NCI-H82 treated with DMSO at 0.1 percent for 48 hours (cell line): ENCODE measurements around the gene ARHGAP42.

Experiments used
- DNase-seq: peaks from one replicate; lab custom pipeline; 2025; ENCODE audit not compliant: unreplicated experiment; lab: John Stamatoyannopoulos, UW

ARHGAP42 gene

GRCh38 chr11:100908746-100909145 lies 221.7 kb downstream of the ARHGAP42 start:
- DNase-seq = no peak

DNA sequence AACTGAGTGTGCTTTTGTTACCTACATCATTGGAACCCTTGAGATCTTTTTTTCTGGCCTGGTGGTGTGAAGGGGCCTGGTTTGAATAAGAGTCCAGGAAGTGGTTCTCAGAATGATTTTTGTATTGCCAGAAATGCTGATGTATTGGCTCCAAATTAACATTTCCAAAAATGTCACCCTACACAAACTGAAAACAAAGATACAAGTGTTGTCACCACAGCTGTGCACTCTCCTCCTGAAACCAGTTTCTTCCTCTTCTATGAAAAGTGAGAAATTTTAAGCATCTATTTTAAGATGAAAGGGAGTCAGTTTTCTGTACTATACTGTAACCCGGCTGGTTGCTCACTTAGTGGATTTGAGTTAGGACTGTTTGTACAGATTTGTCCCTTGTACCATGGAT lies 223.7 kb downstream of the ARHGAP42 start:
- DNase-seq = no peak

DNA sequence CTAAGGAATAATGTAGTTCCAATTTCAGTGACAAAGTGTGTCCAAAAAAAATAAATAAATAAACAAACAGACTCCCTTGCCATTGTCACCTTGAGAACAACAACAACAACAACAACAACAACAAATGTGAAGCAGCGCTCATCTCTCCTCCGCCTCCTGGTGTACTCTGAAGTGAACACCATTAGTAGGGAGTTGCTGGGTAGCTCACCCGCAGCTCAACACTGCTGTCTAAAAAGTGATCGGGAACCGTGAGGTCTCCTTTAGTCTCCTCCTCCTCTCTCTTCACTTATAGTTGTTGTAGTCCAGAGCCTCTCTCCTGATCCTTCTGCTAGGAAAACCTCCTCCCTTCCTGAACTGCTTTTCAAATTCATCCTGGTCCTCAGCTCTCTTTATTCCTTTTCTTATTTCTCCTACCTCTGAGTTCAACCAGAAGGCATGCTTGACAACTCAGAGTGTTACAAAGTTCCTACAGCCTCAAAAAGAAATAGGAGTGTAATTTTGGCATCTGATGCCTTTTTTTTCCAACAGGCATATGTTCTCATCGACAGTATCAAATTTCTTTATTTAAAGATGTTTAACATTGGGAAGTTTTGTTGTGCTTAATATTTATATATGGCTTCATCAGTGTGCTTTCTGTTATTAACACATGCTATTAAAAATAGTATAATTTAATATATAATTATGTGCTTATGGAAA lies 227.5 kb downstream of the ARHGAP42 start:
- no peak for DNase-seq

DNA sequence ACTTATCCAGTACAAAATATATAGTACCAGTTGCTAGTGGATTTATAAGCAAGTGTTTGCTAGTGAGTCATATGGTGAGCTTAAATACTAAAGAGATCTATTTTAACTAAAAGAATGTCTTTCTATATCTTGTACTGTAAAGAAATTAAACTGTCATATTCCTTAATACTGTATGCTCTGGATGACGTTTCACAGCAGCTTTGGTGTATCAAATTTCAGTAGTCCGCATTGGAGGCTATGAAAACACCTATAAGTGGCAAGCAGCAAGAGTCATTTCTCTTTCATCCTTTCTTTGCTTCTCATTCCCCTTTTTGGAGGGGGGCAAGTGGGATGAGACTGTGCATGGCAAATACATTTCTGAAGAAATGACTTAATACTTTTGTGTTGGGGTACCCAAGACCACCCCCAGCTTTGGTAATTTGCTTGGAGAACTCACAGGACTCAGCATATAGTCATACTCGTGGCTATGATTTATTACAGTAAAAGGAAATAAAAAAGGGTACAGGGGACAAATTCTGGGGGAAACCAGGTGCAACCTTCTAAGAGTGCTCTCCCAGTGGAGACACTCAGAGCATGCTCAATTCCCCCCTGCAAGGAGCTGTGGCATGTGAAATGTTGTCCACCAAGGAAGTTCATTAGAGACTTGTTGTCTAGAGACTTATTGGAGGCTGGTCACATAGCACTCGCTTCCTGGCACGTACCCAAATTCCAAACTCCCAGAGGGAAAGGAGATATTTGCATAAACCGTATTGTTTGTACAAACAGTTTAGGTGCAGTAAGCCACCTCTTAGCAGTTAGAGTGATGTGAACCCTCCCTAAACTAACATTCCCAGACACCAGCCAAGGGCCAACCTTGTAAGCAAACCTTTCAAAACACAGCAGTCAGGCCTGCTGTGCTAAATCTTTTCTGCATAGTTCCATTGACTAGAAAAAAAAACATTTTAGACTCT lies 231.7 kb downstream of the ARHGAP42 start:
- peak; percentile 29 for DNase-seq

DNA sequence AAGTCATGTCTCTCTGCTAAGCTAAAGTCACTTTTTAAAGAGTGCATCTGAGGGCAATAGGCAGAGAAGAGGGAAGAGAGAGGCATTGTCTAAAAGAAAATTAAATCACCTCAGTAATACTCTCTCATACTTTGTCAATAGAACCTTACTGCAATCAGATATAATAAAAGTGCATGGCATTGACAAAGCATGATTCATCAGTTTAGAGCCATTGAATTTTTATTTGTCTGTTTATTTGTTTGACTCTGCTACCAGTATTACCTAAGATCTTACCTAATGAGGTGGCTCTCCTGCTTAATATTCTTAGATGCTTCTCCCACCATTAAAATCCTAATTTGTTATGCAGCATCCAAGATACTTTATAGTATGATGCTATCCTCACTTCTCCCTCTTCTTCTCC lies 233.5 kb downstream of the ARHGAP42 start:
- DNase-seq = no peak

GRCh38 chr11:100922121-100922520 lies 235.0 kb downstream of the ARHGAP42 start:
- DNase-seq = no peak

DNA sequence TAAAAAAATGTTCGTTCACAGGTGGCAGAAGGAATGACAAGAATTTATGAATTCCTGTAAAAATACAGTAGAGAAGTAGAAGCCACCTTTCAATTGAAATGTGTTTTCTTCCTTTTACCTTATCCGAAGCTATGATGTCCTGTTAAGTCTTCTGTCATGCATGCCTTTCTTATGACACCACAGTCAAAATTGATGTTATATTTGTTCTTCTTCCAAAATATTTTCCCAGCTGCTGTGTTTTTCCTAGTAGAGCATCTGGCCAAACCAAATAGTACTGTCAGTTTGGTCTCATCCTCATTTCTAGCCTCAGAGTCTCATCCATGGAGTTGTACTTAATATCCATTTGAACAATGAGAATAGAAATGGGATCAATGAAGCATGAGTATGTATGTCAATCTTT lies 236.5 kb downstream of the ARHGAP42 start:
- DNase-seq = no peak

- no peak for DNase-seq
Measured at GRCh38 chr11:100925935-100926334, 238.8 kb downstream of the ARHGAP42 start.

GRCh38 chr11:100927579-100927978 lies 240.5 kb downstream of the ARHGAP42 start:
- no peak for DNase-seq

GRCh38 chr11:100928426-100928825 lies 241.3 kb downstream of the ARHGAP42 start:
- DNase-seq = no peak

DNA sequence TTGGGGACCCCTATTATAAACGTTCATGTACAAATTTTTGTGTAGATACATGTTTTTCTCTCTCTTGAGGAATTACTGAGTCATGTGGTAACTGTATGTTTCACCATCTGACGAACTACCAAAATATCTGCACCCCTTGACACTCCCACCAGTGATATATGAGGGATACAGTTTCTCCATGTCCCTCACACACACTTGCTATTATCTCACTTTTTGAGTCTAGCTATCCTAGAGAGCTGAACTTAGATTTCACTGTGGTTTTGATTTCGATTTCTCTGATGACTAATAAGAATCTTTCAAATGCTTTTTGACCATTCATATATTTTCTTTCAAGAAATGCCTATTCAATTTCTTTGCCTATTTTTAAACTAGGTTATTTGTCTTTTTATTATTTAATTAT lies 242.3 kb downstream of the ARHGAP42 start:
- no peak for DNase-seq

GRCh38 chr11:100930185-100930778 lies 243.2 kb downstream of the ARHGAP42 start:
- peak; percentile 18 for DNase-seq

DNA sequence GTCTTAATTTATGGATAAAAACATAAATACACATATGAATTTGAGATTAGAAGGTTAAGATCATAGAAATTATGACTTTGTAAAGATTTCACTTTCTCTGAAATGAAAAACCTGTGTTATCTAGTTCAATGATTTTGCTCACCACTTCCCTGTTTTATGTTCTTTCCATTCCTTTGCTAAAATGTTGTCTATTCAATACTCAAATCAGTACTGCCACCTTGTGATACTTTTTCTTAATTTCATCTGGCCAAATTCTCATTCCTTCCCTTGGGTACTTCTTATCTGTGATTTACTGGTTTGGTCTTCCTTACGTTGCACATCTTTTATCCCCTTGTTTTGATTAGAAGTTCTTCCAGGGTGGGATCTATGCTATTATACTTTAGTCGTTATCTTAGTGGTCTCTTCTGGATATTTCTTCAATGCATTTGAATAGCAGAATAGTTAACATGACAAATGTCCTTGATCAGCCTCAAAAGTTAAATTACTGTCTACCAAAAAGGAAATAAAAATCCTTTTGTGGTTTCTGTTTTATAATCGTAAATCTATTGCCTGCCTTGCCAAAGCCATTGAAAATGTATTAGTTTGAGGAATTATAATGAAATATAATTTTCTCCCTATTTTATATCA lies 245.5 kb downstream of the ARHGAP42 start:
- DNase-seq = no peak

GRCh38 chr11:100936781-100937180 lies 249.7 kb downstream of the ARHGAP42 start:
- no peak for DNase-seq

GRCh38 chr11:100939571-100939970 lies 252.5 kb downstream of the ARHGAP42 start:
- no peak for DNase-seq

DNA sequence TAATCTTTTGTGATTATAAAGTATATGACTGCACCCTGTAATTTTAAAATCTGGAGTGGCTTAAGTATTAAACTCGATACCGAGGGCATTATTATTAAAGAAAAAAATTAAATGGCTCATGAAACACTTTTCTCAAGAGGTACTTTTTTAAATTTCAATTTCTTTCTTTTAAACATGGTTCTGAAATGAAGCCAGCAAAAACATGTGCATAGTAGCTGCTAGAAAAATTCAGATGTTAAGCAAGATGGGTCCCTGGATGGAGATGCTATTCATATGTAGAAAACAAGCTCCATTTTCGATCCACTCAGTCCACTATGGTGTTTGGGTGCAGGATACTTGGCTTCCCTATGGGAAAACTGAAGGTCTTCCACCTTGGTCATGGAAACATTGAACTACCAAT lies 253.0 kb downstream of the ARHGAP42 start:
- no peak for DNase-seq

DNA sequence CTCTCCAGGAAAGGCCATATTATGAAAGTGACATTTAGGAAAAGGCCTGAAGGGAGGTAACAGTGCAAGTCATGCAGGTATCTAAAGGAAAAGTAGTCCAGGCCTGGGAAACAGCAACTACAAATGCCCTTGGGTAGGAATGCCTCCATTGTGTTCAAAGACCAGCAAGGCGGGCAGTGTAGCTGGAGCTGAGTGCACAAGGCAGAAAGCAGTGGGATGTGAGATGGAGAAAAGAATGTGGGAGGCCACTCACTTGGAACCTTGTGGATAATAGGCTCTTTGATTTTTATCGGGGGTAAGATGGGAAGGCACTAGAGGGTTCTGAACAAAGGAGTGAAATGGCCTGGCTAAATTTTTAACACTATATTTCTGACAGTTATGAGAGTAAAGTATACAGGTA lies 253.9 kb downstream of the ARHGAP42 start:
- no peak for DNase-seq

GRCh38 chr11:100942016-100942415 lies 254.9 kb downstream of the ARHGAP42 start:
- DNase-seq = no peak

GRCh38 chr11:100948936-100949335 lies 261.8 kb downstream of the ARHGAP42 start:
- DNase-seq = no peak

DNA sequence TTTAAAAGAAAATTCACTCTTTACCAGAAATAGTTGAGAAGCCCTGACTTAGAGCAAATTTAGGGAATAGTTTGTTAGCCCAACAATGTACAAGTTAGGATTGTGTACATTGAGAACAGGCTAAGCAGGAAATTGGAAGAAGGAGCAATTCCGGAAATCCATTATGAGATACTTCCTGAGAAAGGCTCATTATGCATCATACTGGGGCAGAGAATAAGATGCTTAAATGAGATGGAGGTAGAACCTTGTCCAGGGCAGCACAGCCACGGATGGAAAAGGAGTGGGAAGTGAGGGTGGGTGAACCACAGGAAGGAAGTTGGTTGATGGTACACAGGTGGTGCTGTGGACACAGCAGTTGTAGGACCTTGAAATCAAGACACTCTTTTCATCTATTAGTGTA lies 262.4 kb downstream of the ARHGAP42 start:
- DNase-seq = no peak

- no peak for DNase-seq
Measured at GRCh38 chr11:100955318-100955717, 268.2 kb downstream of the ARHGAP42 start.
